ENCODE measurements around the gene GSTA4.
"Not testable (repeated sequence)": the region's sequence is repeated elsewhere in the genome, so short reads cannot be mapped to it uniquely, and the experiment has no call there.

Gene GSTA4

DNA sequence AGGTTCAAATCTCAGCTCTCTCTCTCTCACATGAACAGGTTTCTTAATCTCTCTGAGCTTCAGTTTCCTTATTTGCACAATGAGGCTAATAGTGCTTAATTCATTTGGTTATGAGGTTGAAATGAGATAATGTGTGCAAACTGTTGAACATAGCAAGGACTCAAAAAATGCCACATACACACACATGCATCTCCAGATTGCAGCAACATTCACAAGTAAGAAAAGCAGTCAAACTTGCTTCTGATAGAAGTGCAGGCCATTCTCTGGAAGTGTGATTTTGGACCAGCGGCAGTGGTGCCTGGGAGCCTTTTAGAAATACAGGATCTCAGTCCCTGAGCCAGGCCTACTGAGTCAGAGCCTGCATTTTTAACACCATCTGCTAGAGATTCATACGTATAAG, 25.7 kb downstream of the GSTA4 start:
- no peak for DNase-seq

DNA sequence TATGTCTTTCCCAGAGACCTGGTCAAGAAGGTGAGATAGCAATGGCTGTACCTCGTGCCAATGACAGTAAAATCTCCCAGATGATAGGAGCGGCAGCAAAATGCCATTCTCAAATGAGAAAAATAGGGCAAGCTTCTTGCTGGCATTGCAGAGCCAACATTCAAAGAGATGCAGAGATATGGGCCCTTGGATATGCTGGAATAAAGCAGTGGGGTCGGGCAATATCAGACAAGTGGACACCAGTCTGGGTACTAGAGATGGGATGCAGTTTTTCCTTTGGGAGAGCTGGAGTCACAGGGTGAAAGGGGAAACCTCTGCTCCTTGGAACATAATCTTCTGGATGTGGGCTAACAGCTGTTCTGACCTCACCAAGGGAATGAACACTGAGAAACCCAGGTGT, 29.0 kb downstream of the GSTA4 start:
- DNase-seq, result no peak

DNA sequence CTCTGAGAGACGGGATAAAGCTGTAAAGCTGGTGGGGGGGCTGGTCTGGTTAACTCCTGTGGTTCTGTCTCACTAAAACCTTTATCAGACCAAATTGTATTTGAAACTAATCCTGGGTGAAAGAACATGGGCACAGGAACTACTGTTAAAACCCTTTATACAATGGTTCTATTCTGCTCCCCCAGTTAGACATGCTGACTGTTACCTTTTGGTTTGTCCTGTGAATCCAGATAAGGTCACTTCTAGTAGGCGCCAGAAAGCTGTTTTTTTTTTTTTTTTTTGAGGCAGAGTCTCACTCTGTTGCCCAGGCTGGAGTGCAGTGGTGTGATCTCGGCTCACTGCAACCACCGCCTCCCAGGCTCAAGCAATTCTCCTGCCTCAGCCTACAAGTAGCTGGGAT, 29.7 kb downstream of the GSTA4 start:
- DNase-seq, result no peak

DNA sequence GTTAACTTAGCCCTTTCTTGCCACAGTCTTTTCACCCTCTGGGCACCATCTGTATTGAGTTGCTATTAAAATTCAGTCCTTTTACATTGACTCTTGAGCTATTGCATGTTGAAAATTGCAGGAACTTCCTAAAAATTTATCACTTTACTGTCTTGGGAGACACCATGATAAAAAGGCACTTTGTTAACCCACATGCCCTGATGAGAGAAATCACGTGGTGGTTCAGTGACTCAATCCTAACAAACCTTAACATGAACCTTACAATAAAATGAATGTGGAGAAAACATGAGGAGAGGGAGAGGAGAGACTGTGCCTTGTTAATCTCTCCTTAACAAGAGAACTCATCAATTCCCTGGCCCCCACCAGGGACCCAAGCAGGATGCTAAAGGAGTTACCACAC, 30.8 kb downstream of the GSTA4 start:
- DNase-seq, result no peak

DNA sequence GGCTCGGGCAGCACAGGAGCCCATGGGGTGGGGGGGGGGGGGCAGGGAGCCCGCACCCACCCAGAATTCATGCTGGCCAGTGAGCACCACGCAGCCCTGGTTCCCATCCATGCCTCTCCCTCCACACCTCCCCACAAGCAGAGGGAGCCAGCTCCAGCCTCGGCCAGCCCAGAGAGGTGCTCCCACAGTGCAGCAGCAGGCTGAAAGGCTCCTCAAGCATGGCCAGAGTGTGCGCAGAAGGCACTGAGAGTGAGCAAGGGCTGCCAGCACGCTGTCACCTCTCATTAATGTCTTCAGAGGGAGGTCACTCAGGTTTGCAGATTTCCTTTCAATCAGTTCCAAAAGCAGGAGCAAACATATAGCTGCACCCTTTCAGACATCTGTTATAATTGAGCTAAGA, 32.4 kb downstream of the GSTA4 start:
- no peak for DNase-seq

DNA sequence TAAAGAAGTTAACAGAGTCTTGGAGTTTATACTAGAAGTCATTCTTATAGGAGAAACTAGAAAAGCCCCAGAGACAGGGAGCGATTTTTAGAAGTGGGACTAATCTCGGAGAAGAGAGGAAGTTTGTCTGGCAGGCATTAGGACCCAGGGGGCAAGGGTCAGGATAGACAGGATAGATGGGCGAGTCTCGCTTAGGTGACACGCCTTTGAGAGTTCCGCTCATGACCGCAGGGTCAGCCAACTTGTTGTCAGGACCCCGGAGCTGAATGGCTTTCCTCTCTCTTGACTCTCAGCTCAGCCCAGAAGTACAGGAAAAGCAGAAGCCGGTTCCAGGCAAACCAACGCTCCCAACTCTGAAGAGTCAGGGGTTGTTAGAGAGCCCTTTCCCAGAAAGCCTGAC, 34.1 kb downstream of the GSTA4 start:
- not testable (repeated sequence) for DNase-seq

DNA sequence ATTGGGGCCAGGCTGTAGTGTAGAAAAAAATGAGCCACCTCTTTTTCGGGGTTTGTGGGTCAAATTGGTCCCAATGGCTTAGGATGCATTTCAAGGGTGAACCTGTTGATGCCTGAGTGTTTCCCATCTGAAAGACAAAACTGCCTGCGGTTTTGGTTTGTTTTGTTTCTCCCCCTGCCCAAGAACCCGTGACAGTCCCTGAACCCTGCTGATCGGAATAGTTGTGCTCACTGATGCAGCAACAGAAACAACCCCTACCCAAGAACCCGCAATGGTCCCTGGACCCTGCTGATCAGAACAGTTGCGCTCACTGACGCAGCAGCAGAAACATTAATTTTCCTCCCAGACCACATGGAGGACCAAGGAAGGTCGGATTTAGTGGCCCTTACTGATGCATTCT, 34.9 kb downstream of the GSTA4 start:
- not testable (repeated sequence) for DNase-seq

DNA sequence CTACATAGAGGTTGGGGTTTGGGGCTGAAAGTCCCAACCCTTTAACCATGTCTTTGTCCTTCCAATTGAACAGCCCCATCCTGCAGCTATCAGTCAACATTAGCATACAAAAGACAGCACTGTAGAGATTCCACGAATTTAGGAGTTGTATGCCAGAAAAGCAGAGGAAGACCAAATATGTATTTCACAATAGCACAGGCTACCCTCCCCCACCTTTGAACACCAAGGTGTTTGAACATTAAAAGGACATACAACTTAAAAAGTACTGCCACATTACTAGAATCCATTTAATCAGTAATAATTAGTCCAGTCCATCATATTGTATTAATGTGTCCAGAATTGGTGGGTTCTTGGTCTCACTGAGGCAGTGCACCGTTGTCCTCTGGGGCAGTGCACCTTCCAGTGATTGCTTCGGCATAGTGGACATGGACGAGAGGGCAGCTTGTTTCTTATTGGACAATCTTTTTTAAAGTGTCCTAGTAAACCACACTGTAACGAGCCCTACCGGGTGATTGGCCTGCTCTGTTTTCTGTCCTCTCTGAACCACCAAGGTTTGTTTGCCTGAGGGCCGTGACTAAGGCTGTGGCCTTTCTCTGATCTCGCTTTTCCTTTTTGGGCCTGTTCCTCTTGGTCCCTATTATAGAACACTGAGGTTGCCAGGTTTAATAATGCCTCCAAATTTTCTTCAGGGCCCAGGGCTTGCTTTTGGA, 36.4 kb downstream of the GSTA4 start:
- no peak for DNase-seq

DNA sequence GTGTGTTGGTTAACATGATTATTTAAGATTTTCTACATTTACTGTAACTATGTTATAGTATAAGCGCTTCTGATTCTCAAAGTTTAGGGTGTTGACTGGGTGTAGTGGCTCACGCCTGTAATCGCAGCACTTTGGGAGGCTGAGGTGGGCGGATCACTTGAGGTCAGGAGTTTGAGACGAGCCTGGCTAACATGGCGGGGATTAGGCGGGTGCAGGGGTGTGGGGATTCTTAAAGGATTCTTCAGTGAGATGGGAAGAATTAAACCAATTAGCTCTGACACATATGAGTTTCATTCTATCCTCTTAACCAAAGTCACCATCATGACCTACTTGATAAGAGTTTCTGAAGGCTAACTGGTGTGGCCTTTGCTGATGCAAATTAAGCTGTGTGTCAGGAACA, 39.2 kb downstream of the GSTA4 start:
- no peak for DNase-seq

DNA sequence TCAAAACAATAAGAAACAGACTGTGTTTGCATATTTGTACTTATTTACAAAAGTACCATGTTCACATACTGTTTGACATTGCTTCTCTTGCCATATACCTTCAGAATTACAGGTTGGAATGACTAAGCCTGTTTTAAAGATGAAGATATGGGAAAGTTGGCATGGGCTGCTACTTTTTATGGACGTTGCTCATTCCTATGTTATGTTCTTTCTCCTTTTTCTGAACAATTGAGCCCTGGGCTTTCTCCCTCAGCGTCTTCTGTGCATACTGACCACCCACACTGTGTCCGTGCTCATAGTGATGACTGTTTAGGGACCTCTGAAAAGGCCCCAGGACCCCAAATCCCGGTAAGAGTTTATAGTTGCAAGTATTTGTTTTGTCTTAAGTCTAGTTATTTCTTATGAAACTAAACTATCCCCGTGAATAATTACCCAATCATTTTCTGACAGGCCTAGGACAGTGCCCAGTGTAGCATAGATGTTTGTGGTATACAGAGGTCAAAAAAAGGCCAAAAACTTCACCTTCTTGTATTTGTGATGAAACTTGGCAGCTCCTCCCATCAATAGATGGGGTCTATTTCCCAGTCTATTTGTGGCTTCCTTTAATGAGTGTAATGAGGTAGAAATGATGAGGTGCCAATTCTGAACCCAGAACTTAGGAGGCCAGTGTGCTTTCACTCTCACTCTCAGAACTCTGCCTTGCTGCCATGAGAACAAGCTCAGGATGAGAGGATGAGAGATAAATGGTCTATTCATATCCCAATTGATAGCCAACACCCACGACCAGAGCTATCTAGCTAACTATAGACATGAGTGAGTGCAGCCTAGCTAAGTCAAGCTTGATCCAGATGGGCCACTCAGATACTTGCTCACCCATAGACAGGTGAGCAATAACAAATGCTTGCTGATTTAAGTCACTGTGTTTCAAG, 40.9 kb downstream of the GSTA4 start:
- no peak for DNase-seq

DNA sequence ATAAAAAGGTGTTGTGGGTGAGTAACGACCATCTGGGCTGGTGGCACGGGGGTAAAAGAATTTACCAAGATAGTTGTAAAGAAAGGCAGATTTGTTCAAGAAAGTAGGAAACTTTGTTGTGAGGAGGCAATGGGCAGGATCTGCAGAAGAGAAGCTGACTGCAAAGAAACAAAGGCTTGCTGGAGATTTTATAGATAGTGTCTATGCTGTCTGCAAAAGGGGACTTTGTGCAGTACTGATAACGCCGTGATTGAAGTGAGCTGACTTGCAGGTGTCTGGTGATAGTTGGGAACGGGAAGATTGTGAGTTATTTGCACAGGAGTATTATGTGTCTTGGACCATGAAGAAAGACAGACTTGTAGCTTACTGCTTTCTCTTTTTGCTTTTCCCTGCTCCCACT, 48.8 kb downstream of the GSTA4 start:
- no peak for DNase-seq

DNA sequence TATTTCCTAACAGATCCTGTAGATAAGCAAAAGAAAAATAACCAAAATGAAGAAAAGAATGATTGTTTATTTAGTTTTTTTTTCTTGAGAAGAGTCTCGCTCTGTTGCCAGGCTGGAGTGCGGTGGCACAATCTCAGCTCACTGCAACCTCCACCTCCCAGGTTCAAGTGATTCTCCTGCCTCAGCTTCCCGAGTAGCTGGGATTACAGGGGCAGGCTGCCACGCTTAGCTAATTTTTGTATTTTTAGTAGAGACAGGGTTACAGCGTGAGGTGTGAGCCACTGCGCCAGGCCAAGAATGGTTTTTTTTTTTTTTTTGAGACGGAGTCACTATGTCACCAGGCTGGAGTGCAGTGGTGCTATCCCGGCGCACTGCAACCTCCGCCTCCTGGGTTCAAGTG, 52.3 kb downstream of the GSTA4 start:
- not testable (repeated sequence) for DNase-seq

DNA sequence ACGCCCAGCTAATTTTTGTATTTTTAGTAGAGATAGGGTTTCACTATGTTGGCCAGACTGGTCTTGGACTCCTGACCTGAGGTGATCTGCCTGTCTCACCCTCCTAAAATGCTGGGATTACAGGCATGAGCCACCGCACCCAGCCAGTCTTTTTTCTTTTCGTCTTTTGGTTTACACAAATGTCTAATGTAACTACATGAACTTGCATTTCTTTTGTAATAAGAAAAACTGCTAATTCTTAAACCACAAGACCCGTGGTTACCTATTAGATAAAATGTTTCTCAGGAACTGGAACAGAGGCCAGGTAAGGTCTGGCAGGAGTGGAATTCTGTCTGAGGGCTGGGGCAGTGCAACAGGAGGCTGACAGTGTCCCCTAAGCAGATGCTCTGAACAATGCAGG, 52.9 kb downstream of the GSTA4 start:
- no peak for DNase-seq

DNA sequence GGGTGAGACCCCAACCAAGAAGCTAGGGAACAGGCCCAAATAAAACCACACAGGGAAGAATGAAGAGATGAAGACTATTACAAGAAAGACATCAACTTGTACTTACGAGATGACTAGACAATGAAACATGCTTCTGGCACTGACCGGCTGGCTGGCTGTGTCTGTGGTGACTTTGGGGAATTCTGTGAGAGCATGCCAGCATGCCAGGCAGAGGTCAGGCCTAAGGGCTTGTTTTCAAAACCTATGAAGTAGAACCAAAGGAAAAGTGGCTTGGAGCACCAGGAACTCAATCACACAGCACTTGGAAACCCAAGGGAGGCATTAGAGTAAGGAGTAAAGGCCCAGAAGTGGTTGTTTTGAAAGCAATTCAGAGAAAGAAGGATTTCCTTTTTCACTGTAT, 57.2 kb downstream of the GSTA4 start:
- peak; percentile 18 for DNase-seq

DNA sequence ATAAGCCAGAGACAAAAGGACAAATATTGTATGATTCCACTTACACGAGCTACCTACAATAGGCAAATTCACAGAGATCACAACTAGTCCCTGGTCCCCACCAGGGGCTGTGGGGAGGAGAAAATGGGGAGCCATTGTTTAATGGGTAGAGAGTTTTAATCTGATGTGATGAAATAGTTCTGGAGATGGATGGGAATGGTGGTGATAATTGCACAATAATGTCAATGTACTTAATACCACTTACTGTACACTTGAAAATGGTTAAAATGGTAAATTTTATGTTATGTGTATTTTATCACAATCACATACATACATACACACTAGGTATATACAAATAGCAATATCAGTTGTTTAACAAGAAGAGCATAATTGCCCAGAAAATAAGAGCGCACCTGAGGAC, 61.3 kb downstream of the GSTA4 start:
- no peak for DNase-seq

DNA sequence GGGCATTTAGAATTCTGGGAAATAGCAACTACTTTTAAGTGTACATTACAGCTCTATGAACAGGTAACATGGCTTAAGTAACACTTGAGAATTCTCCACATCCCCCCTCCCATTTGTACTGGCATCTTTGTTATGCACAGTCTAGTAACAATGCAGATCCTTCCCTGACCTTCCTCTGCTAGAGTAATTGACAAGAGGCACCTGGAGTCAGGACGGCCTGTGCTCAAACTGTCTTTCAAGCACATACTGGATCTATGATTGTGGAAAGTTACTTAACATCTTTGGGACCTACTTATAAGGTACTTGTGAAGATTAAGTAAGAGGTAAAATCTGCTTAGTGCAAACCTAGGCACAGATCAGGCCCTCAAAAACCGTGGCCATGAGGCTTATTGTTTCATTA, 63.7 kb downstream of the GSTA4 start:
- DNase-seq, result no peak

DNA sequence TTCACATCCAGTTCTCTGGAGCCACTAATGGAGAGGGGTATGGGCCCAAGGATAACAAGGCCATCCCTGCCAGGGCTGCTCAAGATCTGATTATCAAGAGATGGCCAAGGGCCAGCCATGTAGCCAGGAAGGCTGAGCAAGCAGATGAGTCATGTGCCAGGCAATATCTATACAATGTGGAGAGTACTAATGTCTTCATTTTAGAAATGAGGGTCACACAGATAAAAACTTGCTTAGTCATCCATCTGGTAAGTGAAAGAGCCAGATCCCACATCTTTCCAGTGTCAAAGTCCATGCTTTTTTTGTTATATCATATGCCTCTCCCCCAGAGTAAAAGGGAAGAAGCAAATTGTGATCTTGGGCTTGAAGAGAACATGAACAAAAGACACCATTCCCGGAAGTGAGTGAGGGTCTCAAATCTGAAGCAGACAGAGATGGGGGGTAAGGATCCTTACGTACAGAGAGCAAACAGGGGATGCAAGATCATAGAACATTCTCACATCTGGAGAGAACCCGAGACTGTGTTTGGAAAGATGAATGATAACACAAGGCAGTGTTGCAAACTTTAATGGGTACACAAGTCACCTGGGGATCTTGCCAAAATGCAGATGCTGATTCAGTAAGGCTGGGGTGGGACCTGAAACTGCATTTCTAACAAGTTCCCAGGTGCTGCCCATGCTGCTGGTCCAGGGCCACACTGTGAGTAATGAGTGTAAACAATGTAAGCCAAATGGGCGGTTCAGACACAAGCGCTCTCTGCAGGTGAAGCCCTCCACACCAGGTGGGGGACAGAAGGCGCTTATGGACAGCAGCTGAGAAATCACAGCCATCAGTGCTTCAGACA, 65.5 kb downstream of the GSTA4 start:
- DNase-seq, result no peak
